ENCODE results near the gene SPTBN1.

DNA sequence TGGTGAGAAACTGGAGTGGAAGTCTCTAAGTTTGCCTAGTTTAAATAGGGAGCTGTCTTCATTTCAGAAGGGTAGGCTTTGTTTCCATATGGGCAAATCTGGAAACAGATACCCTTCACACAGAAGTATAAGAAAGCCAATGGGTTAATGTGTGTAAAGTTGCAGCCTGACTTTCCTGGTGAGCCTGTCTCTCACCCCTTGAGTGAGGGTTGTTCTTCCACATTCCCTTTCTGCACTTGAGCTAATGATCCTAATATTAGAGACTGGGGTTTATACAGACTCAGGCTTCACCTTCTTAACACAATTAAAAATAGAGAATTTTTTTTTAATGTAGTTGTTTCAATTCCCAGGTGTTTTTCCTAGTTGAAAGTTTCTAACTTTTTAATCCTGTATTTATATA is 158.7 kb downstream of the SPTBN1 start:
- TF ChIP-seq, protein P1, sequence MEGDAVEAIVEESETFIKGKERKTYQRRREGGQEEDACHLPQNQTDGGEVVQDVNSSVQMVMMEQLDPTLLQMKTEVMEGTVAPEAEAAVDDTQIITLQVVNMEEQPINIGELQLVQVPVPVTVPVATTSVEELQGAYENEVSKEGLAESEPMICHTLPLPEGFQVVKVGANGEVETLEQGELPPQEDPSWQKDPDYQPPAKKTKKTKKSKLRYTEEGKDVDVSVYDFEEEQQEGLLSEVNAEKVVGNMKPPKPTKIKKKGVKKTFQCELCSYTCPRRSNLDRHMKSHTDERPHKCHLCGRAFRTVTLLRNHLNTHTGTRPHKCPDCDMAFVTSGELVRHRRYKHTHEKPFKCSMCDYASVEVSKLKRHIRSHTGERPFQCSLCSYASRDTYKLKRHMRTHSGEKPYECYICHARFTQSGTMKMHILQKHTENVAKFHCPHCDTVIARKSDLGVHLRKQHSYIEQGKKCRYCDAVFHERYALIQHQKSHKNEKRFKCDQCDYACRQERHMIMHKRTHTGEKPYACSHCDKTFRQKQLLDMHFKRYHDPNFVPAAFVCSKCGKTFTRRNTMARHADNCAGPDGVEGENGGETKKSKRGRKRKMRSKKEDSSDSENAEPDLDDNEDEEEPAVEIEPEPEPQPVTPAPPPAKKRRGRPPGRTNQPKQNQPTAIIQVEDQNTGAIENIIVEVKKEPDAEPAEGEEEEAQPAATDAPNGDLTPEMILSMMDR (IDR thresholded peaks at IDR 0.05) = no peak
- no peak for TF ChIP-seq POLR2A (IDR thresholded peaks at IDR 0.05)

Measured in uterus (tissue), 2 donors.